Measurements from ENCODE around the gene STK40. TPM values are rescaled to one million over a fixed set of nuclear protein-coding genes. Genes with fewer than 3 reads are reported as not detected.

STK40 gene
- total RNA-seq, 1 experiment from 2014 or later: 49.6 TPM

DNA sequence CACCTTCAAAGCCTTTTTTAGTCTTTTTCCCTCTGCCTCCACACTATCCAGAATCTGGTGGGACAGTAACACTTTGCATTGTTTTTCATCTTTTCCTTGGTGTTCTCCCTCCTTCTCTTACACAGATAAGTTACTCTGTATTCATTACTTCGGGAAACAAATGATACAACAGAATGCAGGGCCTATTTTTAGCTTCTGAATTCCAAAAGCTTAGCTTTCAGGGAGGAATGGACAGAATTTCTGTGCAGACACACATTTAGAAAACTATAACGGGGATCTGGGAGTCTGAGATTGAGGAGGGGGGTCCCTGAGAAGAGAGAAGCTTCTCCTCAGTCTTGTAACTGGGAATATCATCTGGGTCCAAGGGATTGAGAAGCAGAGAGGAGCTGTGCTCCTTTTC is 3.5 kb upstream of the STK40 start:
- no TSS peak for BruUV-seq (replicated peaks)
- Histone ChIP-seq H3K27ac (ENCODE audit: low read length) (peak overlapping the region; percentile 37; the same call in 1 of the 2 replicates), H3K27me3 (ENCODE audit: control insufficient read depth, insufficient read depth, low read length) (no peaks in the 10 kb centered on the region), H3K4me1 (ENCODE audit: control insufficient read depth, insufficient read depth, low read length) (peaks cover 16% of the 10 kb centered on the region), H3K36me3 (ENCODE audit: control insufficient read depth, insufficient read depth, low read length) (no peaks in the 10 kb centered on the region; the same call in 1 of the 2 replicates), H3K4me3 (ENCODE audit: low read depth in 2 of 2, low read length in 2 of 2) (no peak overlapping the region), H3K9me3 (ENCODE audit: control insufficient read depth, insufficient read depth, low read depth, low read length) (no peaks in the 10 kb centered on the region)
- DNase-seq (ENCODE audit: low read depth, low spot score) (no peak), ATAC-seq (no peak)
- TF ChIP-seq, protein P1, sequence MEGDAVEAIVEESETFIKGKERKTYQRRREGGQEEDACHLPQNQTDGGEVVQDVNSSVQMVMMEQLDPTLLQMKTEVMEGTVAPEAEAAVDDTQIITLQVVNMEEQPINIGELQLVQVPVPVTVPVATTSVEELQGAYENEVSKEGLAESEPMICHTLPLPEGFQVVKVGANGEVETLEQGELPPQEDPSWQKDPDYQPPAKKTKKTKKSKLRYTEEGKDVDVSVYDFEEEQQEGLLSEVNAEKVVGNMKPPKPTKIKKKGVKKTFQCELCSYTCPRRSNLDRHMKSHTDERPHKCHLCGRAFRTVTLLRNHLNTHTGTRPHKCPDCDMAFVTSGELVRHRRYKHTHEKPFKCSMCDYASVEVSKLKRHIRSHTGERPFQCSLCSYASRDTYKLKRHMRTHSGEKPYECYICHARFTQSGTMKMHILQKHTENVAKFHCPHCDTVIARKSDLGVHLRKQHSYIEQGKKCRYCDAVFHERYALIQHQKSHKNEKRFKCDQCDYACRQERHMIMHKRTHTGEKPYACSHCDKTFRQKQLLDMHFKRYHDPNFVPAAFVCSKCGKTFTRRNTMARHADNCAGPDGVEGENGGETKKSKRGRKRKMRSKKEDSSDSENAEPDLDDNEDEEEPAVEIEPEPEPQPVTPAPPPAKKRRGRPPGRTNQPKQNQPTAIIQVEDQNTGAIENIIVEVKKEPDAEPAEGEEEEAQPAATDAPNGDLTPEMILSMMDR (IDR thresholded peaks at IDR 0.05): no peak
- no peak for TF ChIP-seq TCF7L2 (IDR thresholded peaks at IDR 0.05; ENCODE audit: low read depth, low read length)
- TF ChIP-seq, protein P2, sequence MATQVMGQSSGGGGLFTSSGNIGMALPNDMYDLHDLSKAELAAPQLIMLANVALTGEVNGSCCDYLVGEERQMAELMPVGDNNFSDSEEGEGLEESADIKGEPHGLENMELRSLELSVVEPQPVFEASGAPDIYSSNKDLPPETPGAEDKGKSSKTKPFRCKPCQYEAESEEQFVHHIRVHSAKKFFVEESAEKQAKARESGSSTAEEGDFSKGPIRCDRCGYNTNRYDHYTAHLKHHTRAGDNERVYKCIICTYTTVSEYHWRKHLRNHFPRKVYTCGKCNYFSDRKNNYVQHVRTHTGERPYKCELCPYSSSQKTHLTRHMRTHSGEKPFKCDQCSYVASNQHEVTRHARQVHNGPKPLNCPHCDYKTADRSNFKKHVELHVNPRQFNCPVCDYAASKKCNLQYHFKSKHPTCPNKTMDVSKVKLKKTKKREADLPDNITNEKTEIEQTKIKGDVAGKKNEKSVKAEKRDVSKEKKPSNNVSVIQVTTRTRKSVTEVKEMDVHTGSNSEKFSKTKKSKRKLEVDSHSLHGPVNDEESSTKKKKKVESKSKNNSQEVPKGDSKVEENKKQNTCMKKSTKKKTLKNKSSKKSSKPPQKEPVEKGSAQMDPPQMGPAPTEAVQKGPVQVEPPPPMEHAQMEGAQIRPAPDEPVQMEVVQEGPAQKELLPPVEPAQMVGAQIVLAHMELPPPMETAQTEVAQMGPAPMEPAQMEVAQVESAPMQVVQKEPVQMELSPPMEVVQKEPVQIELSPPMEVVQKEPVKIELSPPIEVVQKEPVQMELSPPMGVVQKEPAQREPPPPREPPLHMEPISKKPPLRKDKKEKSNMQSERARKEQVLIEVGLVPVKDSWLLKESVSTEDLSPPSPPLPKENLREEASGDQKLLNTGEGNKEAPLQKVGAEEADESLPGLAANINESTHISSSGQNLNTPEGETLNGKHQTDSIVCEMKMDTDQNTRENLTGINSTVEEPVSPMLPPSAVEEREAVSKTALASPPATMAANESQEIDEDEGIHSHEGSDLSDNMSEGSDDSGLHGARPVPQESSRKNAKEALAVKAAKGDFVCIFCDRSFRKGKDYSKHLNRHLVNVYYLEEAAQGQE (IDR thresholded peaks at IDR 0.05; ENCODE audit: insufficient read depth in 1 of 2, low read depth in 2 of 2, low read length in 1 of 2): no peak
- TF ChIP-seq SIN3A (IDR thresholded peaks at IDR 0.05; ENCODE audit: borderline replicate concordance, insufficient read depth, low read depth, low read length): no peak
- TF ChIP-seq POLR2AphosphoS5 (IDR thresholded peaks at IDR 0.05; ENCODE audit: low read depth, low read length): no peak
- POLR2A ChIA-PET: no interaction called here
- in situ Hi-C loops (cut with HindIII; ENCODE audit: low pct_unique_long_range_greater_than_20kb, low sequenced_read_pairs) (no loop called here), intact Hi-C loops (cut with micrococcal nuclease; ENCODE audit: unreplicated experiment) (loop anchor here (5.0 kb wide), 1 partner anchor 33 kb away; no protein-coding TSS in a partner anchor)
- CTCF ChIA-PET: no interaction called here

- H3K27ac ChIP-seq (ENCODE audit: low read length): peak overlapping the region; percentile 99
- H3K4me1 ChIP-seq (ENCODE audit: control insufficient read depth, insufficient read depth, low read length): peaks cover 27% of the 10 kb centered on the region
- BruUV-seq (replicated peaks): no TSS peak
- ChIA-PET CTCF (no interaction called here), POLR2A (interaction anchor here (0.6 kb wide), 1 partner anchor 26 kb away, joined by 5 read pairs; no protein-coding TSS in a partner anchor)
- intact Hi-C loops (cut with micrococcal nuclease; ENCODE audit: unreplicated experiment) (loop anchor here (5.0 kb wide), 1 partner anchor 35 kb away; no protein-coding TSS in a partner anchor), in situ Hi-C loops (cut with HindIII; ENCODE audit: low pct_unique_long_range_greater_than_20kb, low sequenced_read_pairs) (no loop called here)
- H3K4me3 ChIP-seq (ENCODE audit: low read depth in 2 of 2, low read length in 2 of 2): peak overlapping the region; percentile 68 to 89
- H3K9me3 ChIP-seq (ENCODE audit: control insufficient read depth, insufficient read depth, low read depth, low read length): no peaks in the 10 kb centered on the region
- no peaks in the 10 kb centered on the region for H3K27me3 ChIP-seq (ENCODE audit: control insufficient read depth, insufficient read depth, low read length)
- DNase-seq (ENCODE audit: low read depth, low spot score) (no peak), ATAC-seq (no peak)
- no peak for TF ChIP-seq SIN3A (IDR thresholded peaks at IDR 0.05; ENCODE audit: borderline replicate concordance, insufficient read depth, low read depth, low read length)
- TF ChIP-seq POLR2AphosphoS5 (IDR thresholded peaks at IDR 0.05; ENCODE audit: low read depth, low read length): no peak
- TF ChIP-seq, protein P1 (IDR thresholded peaks at IDR 0.05): no peak
- TF ChIP-seq, protein P2 (IDR thresholded peaks at IDR 0.05; ENCODE audit: insufficient read depth in 1 of 2, low read depth in 2 of 2, low read length in 1 of 2): no peak; a peak in 1 of 4 replicates
- TF ChIP-seq TCF7L2 (IDR thresholded peaks at IDR 0.05; ENCODE audit: low read depth, low read length): no peak
- H3K36me3 ChIP-seq (ENCODE audit: control insufficient read depth, insufficient read depth, low read length): no peaks in the 10 kb centered on the region; the same call in 1 of the 2 replicates
Measured at GRCh38 chr1:36387141-36387949, 1.6 kb upstream of the STK40 start.

Measured in Panc1 (cell line).